Panc1 (cell line): Measurements from ENCODE around the gene PBXIP1. TPM values are rescaled to one million over a fixed set of nuclear protein-coding genes. Genes with fewer than 3 reads are reported as not detected.

Experiments used
- ATAC-seq: fragments of 200-7000 bp; cut with Tn5 transposase; 2 replicates; pipeline ENCODE4 v1.9.1; 2020; ENCODE audit warnings: mild to moderate bottlenecking, moderate library complexity
- BruUV-seq: library from RNA; stranded (reverse); fragments of 400-500 nt; replicated peaks from 2 replicates; lab custom pipeline; 2021; lab: Mats Ljungman, UMichigan
- CTCF ChIA-PET: fragments of 300-600 bp; sonication (Branson Sonifier 250); formaldehyde crosslinking; loops from one replicate; lab custom pipeline; 2022; ENCODE audit warnings: antibody characterized with exemption; lab: Charles Lee
- POLR2A ChIA-PET: fragments of 300-600 bp; sonication (Branson Sonifier 250); formaldehyde crosslinking; loops from one replicate; lab custom pipeline; 2022; ENCODE audit warnings: antibody characterized with exemption; lab: Charles Lee
- DNase-seq: peaks from one replicate; pipeline ENCODE4 v3.0.0-alpha.2; 2010; ENCODE audit warnings: low read depth, low spot score
- H3K27ac ChIP-seq: 2 replicates; pipeline ENCODE4 v1.5.1; 2011; ENCODE audit warnings: mild to moderate bottlenecking, low read length, inconsistent platforms
- H3K27me3 ChIP-seq: fragments of 200-500 bp; sonication (Bioruptor generic); 2 replicates; pipeline ENCODE4 v1.6.0; 2014; ENCODE audit warnings: low read length, inconsistent platforms; ENCODE audit not compliant: control insufficient read depth, insufficient read depth
- H3K36me3 ChIP-seq: fragments of 200-500 bp; sonication (Bioruptor generic); 2 replicates; pipeline ENCODE4 v1.5.1; 2014; ENCODE audit warnings: inconsistent platforms, mild to moderate bottlenecking, low read length, moderate library complexity; ENCODE audit not compliant: control insufficient read depth, insufficient read depth
- H3K4me1 ChIP-seq: 2 replicates; pipeline ENCODE4 v1.5.1; 2011; ENCODE audit warnings: inconsistent platforms, mild to moderate bottlenecking, low read length, moderate library complexity; ENCODE audit not compliant: control insufficient read depth, insufficient read depth
- H3K4me3 ChIP-seq, 2 experiments: 2 replicates each; pipeline ENCODE4 v1.5.1; 2011 to 2012; ENCODE audit warnings: low read depth in 2 of 2, low read length in 2 of 2, mild to moderate bottlenecking in 2 of 2, inconsistent platforms in 1 of 2, moderate library complexity in 1 of 2
- H3K9me3 ChIP-seq: fragments of 200-500 bp; sonication (Bioruptor generic); 2 replicates; pipeline ENCODE4 v1.5.1; 2014; ENCODE audit warnings: low read depth, mild to moderate bottlenecking, inconsistent platforms, low read length, moderate library complexity; ENCODE audit not compliant: control insufficient read depth, insufficient read depth
- POLR2AphosphoS5 ChIP-seq: IDR thresholded peaks from 2 replicates; pipeline ENCODE4 v1.6.1; 2012; ENCODE audit warnings: mild to moderate bottlenecking, low read depth, low read length, moderate library complexity
- SIN3A ChIP-seq: IDR thresholded peaks from 2 replicates; pipeline ENCODE4 v1.6.1; 2012; ENCODE audit warnings: low read depth, mild to moderate bottlenecking, low read length, moderate library complexity, borderline replicate concordance; ENCODE audit not compliant: insufficient read depth
- TCF7L2 ChIP-seq: IDR thresholded peaks from 2 replicates; pipeline ENCODE4 v1.6.1; 2011; ENCODE audit warnings: mild to moderate bottlenecking, low read depth, low read length, inconsistent platforms
- in situ Hi-C: cut with HindIII; loops from 2 replicates; pipeline ENCODE4 v1.10.0; 2016; ENCODE audit warnings: low sequenced_read_pairs, low pct_unique_long_range_greater_than_20kb
- intact Hi-C: fragments of 100-400 bp; cut with micrococcal nuclease; formaldehyde crosslinking; loops from one replicate; pipeline ENCODE4 v1.10.0; 2022; ENCODE audit not compliant: unreplicated experiment
- total RNA-seq: library from RNA; stranded (reverse); gene quantifications from one replicate; pipeline ENCODE4 v1.2.1, GENCODE V29; 2021; ENCODE audit not compliant: unreplicated experiment
- TF ChIP-seq, protein P1 (sequence below): fragments of 450-650 bp; IDR thresholded peaks from 2 replicates; pipeline ENCODE4 v1.5.1; 2017; ENCODE audit warnings: mild to moderate bottlenecking
- TF ChIP-seq, protein P2 (sequence below), 2 experiments: IDR thresholded peaks; 2 replicates each; pipeline ENCODE4 v1.6.1; 2011 to 2012; ENCODE audit warnings: low read depth in 2 of 2, control low read depth in 1 of 2, low read length in 1 of 2, mild to moderate bottlenecking in 1 of 2, moderate library complexity in 1 of 2; ENCODE audit not compliant: insufficient read depth in 1 of 2

Gene PBXIP1
- total RNA-seq, 1 experiment from 2014 or later: 40.7 TPM

DNA sequence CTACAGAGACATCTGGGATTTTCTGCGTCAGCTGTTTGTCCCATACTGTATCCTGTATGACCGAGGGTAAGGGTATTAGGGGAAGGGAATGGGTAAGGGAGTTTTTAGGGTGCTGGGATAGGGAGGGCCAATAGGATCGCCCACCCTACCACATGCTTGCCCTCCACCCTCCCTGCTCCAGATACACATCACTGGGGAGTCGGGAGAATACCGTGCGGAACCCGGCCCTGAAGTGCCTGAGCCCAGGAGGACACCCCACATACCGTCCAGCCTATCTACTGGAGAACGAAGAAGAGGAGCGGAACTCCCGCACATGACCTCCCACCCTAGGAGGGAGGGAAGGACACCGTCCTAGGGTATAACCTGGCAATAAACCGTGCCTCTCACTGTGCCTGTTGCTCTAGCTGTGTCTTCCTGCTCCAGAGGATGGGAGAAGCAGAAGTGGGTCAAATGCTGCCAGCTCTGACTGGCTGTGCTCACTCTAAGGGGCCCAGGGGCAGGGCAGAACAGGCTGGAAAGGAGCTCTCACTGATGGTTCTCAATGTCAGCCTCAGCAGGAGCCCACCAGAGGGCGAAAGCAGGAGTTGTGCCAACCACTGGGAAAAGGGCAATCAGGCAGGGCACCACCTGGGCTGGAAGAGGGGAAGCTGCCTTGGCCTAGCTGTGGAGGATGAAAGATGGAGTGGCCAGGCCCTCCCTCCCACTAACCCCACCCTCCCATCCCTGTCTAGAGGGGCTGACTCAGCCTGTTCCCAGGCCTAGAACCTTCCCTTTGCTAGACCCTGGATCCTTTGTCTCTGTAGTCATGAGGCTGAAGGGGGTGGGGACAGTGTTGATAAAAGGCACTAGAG, 37.0 kb upstream of the PBXIP1 start (continued):
- TF ChIP-seq, protein P1, sequence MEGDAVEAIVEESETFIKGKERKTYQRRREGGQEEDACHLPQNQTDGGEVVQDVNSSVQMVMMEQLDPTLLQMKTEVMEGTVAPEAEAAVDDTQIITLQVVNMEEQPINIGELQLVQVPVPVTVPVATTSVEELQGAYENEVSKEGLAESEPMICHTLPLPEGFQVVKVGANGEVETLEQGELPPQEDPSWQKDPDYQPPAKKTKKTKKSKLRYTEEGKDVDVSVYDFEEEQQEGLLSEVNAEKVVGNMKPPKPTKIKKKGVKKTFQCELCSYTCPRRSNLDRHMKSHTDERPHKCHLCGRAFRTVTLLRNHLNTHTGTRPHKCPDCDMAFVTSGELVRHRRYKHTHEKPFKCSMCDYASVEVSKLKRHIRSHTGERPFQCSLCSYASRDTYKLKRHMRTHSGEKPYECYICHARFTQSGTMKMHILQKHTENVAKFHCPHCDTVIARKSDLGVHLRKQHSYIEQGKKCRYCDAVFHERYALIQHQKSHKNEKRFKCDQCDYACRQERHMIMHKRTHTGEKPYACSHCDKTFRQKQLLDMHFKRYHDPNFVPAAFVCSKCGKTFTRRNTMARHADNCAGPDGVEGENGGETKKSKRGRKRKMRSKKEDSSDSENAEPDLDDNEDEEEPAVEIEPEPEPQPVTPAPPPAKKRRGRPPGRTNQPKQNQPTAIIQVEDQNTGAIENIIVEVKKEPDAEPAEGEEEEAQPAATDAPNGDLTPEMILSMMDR: no peak; the same call in 1 of the 2 replicates

DNA sequence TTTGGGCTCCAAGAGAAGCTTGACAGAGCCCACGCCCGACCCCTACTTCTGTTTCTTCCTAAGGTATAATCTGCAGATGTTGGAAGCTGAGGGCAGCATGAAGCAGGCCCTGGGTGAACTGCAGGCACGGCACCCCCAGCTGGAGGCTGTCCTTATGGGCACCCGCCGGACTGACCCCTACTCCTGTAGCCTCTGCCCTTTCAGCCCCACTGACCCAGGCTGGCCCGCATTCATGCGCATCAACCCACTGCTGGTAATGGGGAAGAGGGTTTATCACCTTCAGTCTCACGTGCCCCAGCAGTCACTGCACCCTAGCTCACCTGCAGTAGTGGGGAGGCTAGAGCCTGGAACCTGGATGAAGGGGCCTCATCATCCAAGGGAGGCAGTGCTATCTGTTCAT, 34.4 kb upstream of the PBXIP1 start:
- H3K4me3 ChIP-seq: no peak overlapping the region
- intact Hi-C loops (no loop called here), in situ Hi-C loops (no loop called here)
- DNase-seq (no peak), ATAC-seq (no peak)
- peaks cover 4% of the 10 kb centered on the region; the same call in 1 of the 2 replicates for H3K36me3 ChIP-seq
- no TSS peak for BruUV-seq
- TF ChIP-seq, protein P2, sequence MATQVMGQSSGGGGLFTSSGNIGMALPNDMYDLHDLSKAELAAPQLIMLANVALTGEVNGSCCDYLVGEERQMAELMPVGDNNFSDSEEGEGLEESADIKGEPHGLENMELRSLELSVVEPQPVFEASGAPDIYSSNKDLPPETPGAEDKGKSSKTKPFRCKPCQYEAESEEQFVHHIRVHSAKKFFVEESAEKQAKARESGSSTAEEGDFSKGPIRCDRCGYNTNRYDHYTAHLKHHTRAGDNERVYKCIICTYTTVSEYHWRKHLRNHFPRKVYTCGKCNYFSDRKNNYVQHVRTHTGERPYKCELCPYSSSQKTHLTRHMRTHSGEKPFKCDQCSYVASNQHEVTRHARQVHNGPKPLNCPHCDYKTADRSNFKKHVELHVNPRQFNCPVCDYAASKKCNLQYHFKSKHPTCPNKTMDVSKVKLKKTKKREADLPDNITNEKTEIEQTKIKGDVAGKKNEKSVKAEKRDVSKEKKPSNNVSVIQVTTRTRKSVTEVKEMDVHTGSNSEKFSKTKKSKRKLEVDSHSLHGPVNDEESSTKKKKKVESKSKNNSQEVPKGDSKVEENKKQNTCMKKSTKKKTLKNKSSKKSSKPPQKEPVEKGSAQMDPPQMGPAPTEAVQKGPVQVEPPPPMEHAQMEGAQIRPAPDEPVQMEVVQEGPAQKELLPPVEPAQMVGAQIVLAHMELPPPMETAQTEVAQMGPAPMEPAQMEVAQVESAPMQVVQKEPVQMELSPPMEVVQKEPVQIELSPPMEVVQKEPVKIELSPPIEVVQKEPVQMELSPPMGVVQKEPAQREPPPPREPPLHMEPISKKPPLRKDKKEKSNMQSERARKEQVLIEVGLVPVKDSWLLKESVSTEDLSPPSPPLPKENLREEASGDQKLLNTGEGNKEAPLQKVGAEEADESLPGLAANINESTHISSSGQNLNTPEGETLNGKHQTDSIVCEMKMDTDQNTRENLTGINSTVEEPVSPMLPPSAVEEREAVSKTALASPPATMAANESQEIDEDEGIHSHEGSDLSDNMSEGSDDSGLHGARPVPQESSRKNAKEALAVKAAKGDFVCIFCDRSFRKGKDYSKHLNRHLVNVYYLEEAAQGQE (IDR thresholded peaks at IDR 0.05; ENCODE audit: insufficient read depth in 1 of 2, low read depth in 2 of 2, low read length in 1 of 2): no peak
- no peak for TF ChIP-seq SIN3A
- no peak for TF ChIP-seq TCF7L2
- H3K27ac ChIP-seq: no peak overlapping the region
- H3K4me1 ChIP-seq: peaks cover 5% of the 10 kb centered on the region
- ChIA-PET CTCF (no interaction called here), POLR2A (no interaction called here)
- H3K27me3 ChIP-seq: no peaks in the 10 kb centered on the region
- no peaks in the 10 kb centered on the region for H3K9me3 ChIP-seq

DNA sequence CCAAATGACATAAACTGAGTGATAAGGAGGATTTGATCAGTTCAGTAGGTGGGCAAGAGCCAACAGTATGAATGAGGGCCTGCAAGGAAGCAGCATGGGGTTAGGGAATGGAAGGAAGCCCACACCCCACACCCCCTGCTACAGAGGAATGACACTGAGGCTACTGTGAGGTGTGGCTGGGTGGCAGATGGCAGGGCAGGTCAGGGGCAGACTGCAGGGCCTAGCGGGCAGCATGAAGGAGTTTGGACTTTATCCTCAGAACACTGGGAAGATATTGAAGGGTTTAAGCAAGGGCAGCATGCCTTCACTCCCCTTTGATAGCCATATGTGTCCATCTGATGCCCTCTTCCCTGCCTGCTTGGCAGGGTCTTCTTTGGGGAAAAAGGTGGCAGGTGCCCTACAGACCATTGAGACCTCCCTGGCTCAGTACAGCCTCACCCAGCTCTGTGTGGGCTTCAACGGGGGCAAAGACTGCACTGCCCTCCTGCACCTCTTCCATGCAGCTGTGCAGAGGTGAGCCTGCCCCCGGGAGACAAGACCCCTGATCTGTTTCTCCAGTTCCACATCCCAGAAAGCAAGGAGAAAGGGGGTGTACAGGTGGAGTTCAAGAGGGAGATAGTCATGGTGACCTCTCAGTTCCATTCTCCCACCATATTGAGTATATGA, 33.4 kb upstream of the PBXIP1 start:
- in situ Hi-C loops (no loop called here), intact Hi-C loops (no loop called here)
- H3K27ac ChIP-seq: no peak overlapping the region
- H3K9me3 ChIP-seq: no peaks in the 10 kb centered on the region
- ATAC-seq (no peak), DNase-seq (no peak)
- H3K4me1 ChIP-seq: peaks cover 5% of the 10 kb centered on the region
- peaks cover 4% of the 10 kb centered on the region; the same call in 1 of the 2 replicates for H3K36me3 ChIP-seq
- CTCF ChIA-PET: no interaction called here
- H3K4me3 ChIP-seq: no peak overlapping the region
- TF ChIP-seq, protein P2 (IDR thresholded peaks at IDR 0.05; ENCODE audit: insufficient read depth in 1 of 2, low read depth in 2 of 2, low read length in 1 of 2): no peak
- TF ChIP-seq SIN3A (no peak), TCF7L2 (no peak), POLR2AphosphoS5 (no peak)
- TF ChIP-seq, protein P1: no peak
- BruUV-seq: no TSS peak
- H3K27me3 ChIP-seq: no peaks in the 10 kb centered on the region
- POLR2A ChIA-PET: no interaction called here
